ENCODE results near the gene C3orf52.

DNA sequence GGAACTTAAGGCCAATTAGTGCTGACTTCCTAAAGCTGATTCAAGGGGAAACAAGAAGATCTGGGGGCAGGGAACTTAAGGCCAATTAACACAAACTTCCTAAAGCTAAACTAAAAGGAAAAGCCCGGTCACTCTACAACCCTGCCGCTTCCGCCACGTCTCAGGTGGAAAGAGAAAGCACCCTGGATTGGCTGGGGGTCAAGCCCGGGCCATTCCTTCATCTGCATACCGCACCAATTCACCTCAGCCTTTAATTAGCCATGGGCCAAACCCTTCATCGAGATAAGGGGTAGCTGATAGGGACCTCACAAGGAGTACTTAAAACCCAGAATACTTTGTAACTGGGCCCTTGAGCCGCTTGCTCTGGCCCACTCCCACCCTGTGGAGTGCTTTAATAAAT, 37.3 kb upstream of the C3orf52 start:
- TF ChIP-seq EP300 (IDR thresholded peaks at IDR 0.05) = no peak
- no peak for TF ChIP-seq POLR2A (IDR thresholded peaks at IDR 0.05)
- TF ChIP-seq, protein P1, sequence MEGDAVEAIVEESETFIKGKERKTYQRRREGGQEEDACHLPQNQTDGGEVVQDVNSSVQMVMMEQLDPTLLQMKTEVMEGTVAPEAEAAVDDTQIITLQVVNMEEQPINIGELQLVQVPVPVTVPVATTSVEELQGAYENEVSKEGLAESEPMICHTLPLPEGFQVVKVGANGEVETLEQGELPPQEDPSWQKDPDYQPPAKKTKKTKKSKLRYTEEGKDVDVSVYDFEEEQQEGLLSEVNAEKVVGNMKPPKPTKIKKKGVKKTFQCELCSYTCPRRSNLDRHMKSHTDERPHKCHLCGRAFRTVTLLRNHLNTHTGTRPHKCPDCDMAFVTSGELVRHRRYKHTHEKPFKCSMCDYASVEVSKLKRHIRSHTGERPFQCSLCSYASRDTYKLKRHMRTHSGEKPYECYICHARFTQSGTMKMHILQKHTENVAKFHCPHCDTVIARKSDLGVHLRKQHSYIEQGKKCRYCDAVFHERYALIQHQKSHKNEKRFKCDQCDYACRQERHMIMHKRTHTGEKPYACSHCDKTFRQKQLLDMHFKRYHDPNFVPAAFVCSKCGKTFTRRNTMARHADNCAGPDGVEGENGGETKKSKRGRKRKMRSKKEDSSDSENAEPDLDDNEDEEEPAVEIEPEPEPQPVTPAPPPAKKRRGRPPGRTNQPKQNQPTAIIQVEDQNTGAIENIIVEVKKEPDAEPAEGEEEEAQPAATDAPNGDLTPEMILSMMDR (IDR thresholded peaks at IDR 0.05) = no peak
